Naive thymus-derived CD4-positive, alpha-beta T cell (primary cell): ENCODE measurements around the gene JADE2. TPM values are rescaled to one million over a fixed set of nuclear protein-coding genes. Genes with fewer than 3 reads are reported as not detected.

Experiments
- ATAC-seq: fragments of 150-1000 bp; cut with Tn5 transposase; 2 replicates; pipeline ENCODE4 v1.10.0; 2021; ENCODE audit warnings: mild to moderate bottlenecking, moderate library complexity
- CTCF ChIA-PET: fragments of 350-600 bp; sonication (Branson Sonifier 250); formaldehyde crosslinking; loops from one replicate; lab custom pipeline; 2021; ENCODE audit warnings: antibody characterized with exemption; lab: Charles Lee
- POLR2A ChIA-PET: fragments of 350-600 bp; sonication (Branson Sonifier 250); formaldehyde crosslinking; loops from one replicate; lab custom pipeline; 2021; ENCODE audit warnings: antibody characterized with exemption, inconsistent platforms; lab: Charles Lee
- DNase-seq, 9 donors: peaks; one replicate each; pipeline versions ENCODE4 v3.0.0 to v3.0.0-alpha.2; 2020 to 2022; ENCODE audit warnings: mixed read lengths in 1 of 9
- H3K27ac ChIP-seq: one replicate; pipeline ENCODE4 v1.7.0; 2013; ENCODE audit warnings: mild to moderate bottlenecking, low read depth, low read length, moderate library complexity
- H3K27me3 ChIP-seq, 2 donors: one replicate each; pipeline ENCODE4 v1.7.0; 2013; ENCODE audit warnings: low read length in 2 of 2, mild to moderate bottlenecking in 2 of 2, moderate library complexity in 2 of 2; ENCODE audit not compliant: control insufficient read depth in 2 of 2, insufficient read depth in 2 of 2
- H3K36me3 ChIP-seq, 3 experiments: 1 replicate in 2 of 3; 2 replicates in 1 of 3; pipeline ENCODE4 v1.7.0; 2013; ENCODE audit warnings: low read length in 3 of 3, mild to moderate bottlenecking in 3 of 3, moderate library complexity in 1 of 3; ENCODE audit not compliant: insufficient read depth in 3 of 3, control insufficient read depth in 2 of 3
- H3K4me1 ChIP-seq, 2 donors: one replicate each; pipeline ENCODE4 v1.7.0; 2013; ENCODE audit warnings: low read length in 2 of 2, mild to moderate bottlenecking in 2 of 2, moderate library complexity in 1 of 2; ENCODE audit not compliant: control insufficient read depth in 2 of 2, insufficient read depth in 2 of 2
- H3K4me3 ChIP-seq: 2 replicates; pipeline ENCODE4 v1.7.0; 2013; ENCODE audit warnings: mild to moderate bottlenecking, low read length
- H3K9me3 ChIP-seq, 3 experiments: 1 replicate in 2 of 3; 2 replicates in 1 of 3; pipeline ENCODE4 v1.7.0; 2013; ENCODE audit warnings: low read length in 3 of 3; ENCODE audit not compliant: control insufficient read depth in 2 of 3
- H3K27ac Mint-ChIP-seq, 9 donors: one replicate each; pipeline ENCODE4 v1.8.0; 2020 to 2022; ENCODE audit warnings: mixed read lengths in 9 of 9, mild to moderate bottlenecking in 8 of 9, moderate library complexity in 5 of 9, inconsistent platforms in 2 of 9
- H3K27me3 Mint-ChIP-seq, 5 donors: one replicate each; pipeline ENCODE4 v1.8.0; 2021 to 2022; ENCODE audit warnings: mixed read lengths in 5 of 5, mild to moderate bottlenecking in 1 of 5
- H3K36me3 Mint-ChIP-seq, 5 donors: one replicate each; pipeline ENCODE4 v1.8.0; 2020 to 2022; ENCODE audit warnings: mixed read lengths in 5 of 5, mild to moderate bottlenecking in 3 of 5, inconsistent platforms in 1 of 5
- H3K4me1 Mint-ChIP-seq, 7 donors: one replicate each; pipeline ENCODE4 v1.8.0; 2020 to 2022; ENCODE audit warnings: mixed read lengths in 7 of 7, mild to moderate bottlenecking in 3 of 7, inconsistent platforms in 1 of 7
- H3K4me3 Mint-ChIP-seq, 10 donors: one replicate each; pipeline ENCODE4 v1.8.0; 2020 to 2022; ENCODE audit warnings: mild to moderate bottlenecking in 10 of 10, mixed read lengths in 10 of 10, moderate library complexity in 6 of 10, inconsistent platforms in 2 of 10
- H3K9me3 Mint-ChIP-seq, 11 donors: one replicate each; pipeline ENCODE4 v1.8.0; 2020 to 2022; ENCODE audit warnings: mixed read lengths in 11 of 11, mild to moderate bottlenecking in 4 of 11, inconsistent platforms in 1 of 11, moderate library complexity in 1 of 11
- intact Hi-C, 2 donors: fragments of 100-400 bp; cut with micrococcal nuclease; formaldehyde crosslinking; loops; one replicate each; pipeline ENCODE4 v1.15.1; 2023
- polyA plus RNA-seq, 2 donors: library from polyadenylated mRNA; unstranded; fragments of 300-500 nt; fragmentation: Illumina TruSeq; gene quantifications; one replicate each; pipeline ENCODE4 v1.2.3, GENCODE V29; 2021
- total RNA-seq, 6 experiments: library from RNA in 5 of 6; stranded (reverse) in 5 of 6; gene quantifications; 1 replicate in 5 of 6; 2 replicates in 1 of 6; pipeline ENCODE4 v1.2.3 and lab custom pipeline; 2021 to 2026

Gene JADE2
- total and polyA plus RNA-seq, 7 experiments from 2014 or later: 29.8 to 271 (median 129) TPM

DNA sequence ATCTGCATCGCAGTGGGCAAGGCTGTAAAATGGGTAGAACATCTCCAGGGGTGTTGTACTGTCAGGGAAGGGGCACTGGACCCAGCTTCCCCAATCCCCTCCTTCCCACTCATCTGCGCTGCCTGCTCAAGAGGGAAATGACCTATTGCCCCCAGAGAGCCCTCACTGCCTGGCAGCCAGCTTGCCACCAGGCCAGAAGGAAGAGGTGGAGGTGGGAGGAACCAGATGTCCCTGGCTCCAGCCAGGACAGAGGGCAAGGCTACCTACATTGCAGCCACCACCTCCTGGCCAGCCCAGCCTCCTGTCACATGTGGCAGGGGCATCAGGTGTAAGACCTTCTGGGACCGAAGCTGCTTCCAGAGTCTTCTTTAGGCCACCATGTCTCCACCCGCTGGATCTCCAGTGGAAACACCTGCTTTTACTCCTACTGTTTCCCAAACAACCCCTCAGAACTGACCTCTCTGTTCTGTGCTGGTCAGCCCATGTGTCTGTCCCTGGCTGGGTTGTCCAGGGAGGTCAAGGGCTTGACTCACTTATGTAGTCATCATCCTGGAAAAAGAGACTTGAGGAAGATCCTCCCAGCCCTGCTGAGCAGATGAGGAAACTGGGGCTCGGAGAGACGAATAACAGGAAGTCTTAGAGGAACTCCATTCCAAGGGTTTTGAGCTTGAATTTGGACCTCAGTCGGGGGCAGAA is 42.3 kb downstream of the JADE2 start:
- H3K36me3 ChIP-seq: peaks cover 44 to 100% (median 50%) of the 10 kb centered on the region in 3 experiments
- peaks cover 0 to 1% (median 0%) of the 10 kb centered on the region in 11 donors for H3K9me3 Mint-ChIP-seq
- no peak overlapping the region for H3K4me3 ChIP-seq
- ATAC-seq (peak; percentile 43), DNase-seq (no peak)
- H3K9me3 ChIP-seq: no peaks in the 10 kb centered on the region
- ChIA-PET POLR2A (interaction anchor here (0.7 to 0.8 kb wide), 2 partner anchors 17 to 20 kb away, joined by 3 read pairs; no protein-coding TSS in a partner anchor), CTCF (no interaction called here)
- H3K27me3 ChIP-seq: no peaks in the 10 kb centered on the region
- no peak overlapping the region for H3K4me3 Mint-ChIP-seq
- no peak overlapping the region for H3K27ac ChIP-seq
- H3K27ac Mint-ChIP-seq: peak overlapping the region in 6 of 9 donors; percentile 23 to 77 (median 56)
- no peaks in the 10 kb centered on the region for H3K27me3 Mint-ChIP-seq
- peaks cover 2 to 50% (median 11%) of the 10 kb centered on the region in 5 donors for H3K36me3 Mint-ChIP-seq
- H3K4me1 Mint-ChIP-seq: peaks cover 12 to 29% (median 15%) of the 10 kb centered on the region in 7 donors
- intact Hi-C loops: no loop called here
- H3K4me1 ChIP-seq: peaks cover 0 to 3% of the 10 kb centered on the region in 2 donors

GRCh38 chr5:134568337-134568700 is 42.8 kb downstream of the JADE2 start:
- Histone ChIP-seq H3K36me3 (peaks cover 39 to 100% (median 50%) of the 10 kb centered on the region in 3 experiments), H3K27me3 (no peaks in the 10 kb centered on the region), H3K27ac (no peak overlapping the region), H3K4me1 (peaks cover 0 to 3% of the 10 kb centered on the region in 2 donors), H3K9me3 (no peaks in the 10 kb centered on the region), H3K4me3 (no peak overlapping the region)
- POLR2A ChIA-PET: interaction anchor here (0.7 to 0.8 kb wide), 2 partner anchors 16 to 21 kb away, joined by 3 read pairs; no protein-coding TSS in a partner anchor
- Mint-ChIP-seq H3K27ac (peak overlapping the region in 2 of 9 donors; percentile 56 to 57), H3K36me3 (peaks cover 8 to 51% (median 12%) of the 10 kb centered on the region in 5 donors), H3K9me3 (peaks cover 0 to 1% (median 0%) of the 10 kb centered on the region in 11 donors), H3K27me3 (no peaks in the 10 kb centered on the region), H3K4me3 (no peak overlapping the region), H3K4me1 (peaks cover 13 to 29% (median 15%) of the 10 kb centered on the region in 7 donors)
- intact Hi-C loops: no loop called here
- CTCF ChIA-PET: no interaction called here
- DNase-seq (no peak), ATAC-seq (no peak)

- Mint-ChIP-seq H3K4me3 (no peak overlapping the region), H3K27me3 (no peaks in the 10 kb centered on the region), H3K4me1 (peaks cover 13 to 29% (median 15%) of the 10 kb centered on the region in 7 donors), H3K27ac (peak overlapping the region in 6 of 9 donors; percentile 38 to 86 (median 78)), H3K36me3 (peaks cover 8 to 47% (median 13%) of the 10 kb centered on the region in 5 donors), H3K9me3 (peaks cover 0 to 1% (median 0%) of the 10 kb centered on the region in 11 donors)
- no peaks in the 10 kb centered on the region for H3K9me3 ChIP-seq
- ChIA-PET POLR2A (interaction anchor here (0.7 to 0.8 kb wide), 2 partner anchors 16 to 22 kb away, joined by 3 read pairs; no protein-coding TSS in a partner anchor), CTCF (interaction anchor here (0.6 kb wide), 1 partner anchor 87 kb away, joined by 3 read pairs; no protein-coding TSS in a partner anchor)
- no peak for DNase-seq
- peaks cover 37 to 100% (median 53%) of the 10 kb centered on the region in 3 experiments for H3K36me3 ChIP-seq
- no peak overlapping the region for H3K4me3 ChIP-seq
- H3K27me3 ChIP-seq: no peaks in the 10 kb centered on the region
- intact Hi-C loops: no loop called here
- H3K27ac ChIP-seq: no peak overlapping the region
- no peak for ATAC-seq
- H3K4me1 ChIP-seq: peaks cover 0 to 3% of the 10 kb centered on the region in 2 donors
Measured at GRCh38 chr5:134568761-134569695, 43.6 kb downstream of the JADE2 start.

DNA sequence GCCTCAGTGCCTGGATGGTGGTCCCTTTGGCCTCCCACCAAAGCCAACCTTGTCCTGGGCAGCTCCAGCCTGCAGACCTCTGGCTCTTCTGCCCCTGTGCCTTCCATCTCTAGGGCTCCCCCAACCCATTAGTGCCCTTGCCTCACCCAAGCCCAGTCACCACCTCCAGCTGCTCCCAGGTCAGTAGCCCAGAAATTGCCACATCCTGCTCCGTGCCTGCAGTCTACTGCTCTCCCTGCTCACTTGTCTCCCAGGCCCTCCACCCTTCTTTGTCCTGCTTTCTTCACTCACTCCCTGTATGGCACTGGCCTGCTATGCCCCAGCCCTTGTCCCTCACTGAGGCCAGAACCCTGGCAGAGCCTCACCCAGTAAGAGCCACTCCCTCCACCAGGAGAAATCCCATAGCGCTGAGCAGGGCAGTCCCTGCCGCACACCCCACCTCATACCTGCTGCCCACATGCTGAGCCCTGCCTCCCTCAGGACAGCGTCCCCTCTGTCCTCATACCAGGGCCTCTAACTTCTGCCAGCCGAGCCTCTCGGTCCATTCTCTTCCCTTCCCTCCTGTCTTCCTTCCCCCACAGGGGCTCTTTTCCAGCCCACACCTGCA is 44.4 kb downstream of the JADE2 start:
- CTCF ChIA-PET: no interaction called here

DNA sequence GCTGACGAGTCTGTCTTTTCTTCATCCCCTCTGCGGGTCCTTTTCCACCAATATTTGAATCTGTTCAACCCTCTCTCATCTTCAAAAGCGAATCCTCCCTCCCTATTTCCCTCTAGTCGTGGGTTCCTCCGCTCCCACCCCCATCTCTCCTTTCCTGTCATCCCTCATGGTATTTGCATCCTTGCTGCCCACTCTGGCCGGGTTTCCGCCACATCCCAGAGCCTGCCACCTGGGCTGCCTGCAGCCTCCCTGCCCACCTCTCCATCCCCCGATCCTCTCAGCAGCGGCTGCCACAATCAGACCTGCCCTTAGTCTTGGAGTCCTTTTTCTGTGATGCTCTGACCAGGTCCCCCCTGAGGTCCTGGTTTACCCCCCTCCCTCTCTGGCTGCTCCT is 44.9 kb downstream of the JADE2 start:
- Mint-ChIP-seq H3K36me3 (peaks cover 8 to 54% (median 18%) of the 10 kb centered on the region in 5 donors), H3K9me3 (peaks cover 0 to 1% (median 0%) of the 10 kb centered on the region in 11 donors), H3K4me1 (peaks cover 15 to 34% (median 25%) of the 10 kb centered on the region in 7 donors), H3K27me3 (no peaks in the 10 kb centered on the region), H3K27ac (peak overlapping the region in 6 of 9 donors; percentile 25 to 85 (median 63)), H3K4me3 (no peak overlapping the region)
- ChIA-PET CTCF (no interaction called here), POLR2A (no interaction called here)
- H3K36me3 ChIP-seq: peaks cover 35 to 100% (median 51%) of the 10 kb centered on the region in 3 experiments
- intact Hi-C loops: no loop called here
- H3K4me1 ChIP-seq: peaks cover 0 to 3% of the 10 kb centered on the region in 2 donors
- no peaks in the 10 kb centered on the region for H3K27me3 ChIP-seq
- DNase-seq: no peak
- no peaks in the 10 kb centered on the region for H3K9me3 ChIP-seq
- no peak for ATAC-seq
- H3K4me3 ChIP-seq: no peak overlapping the region
- peak overlapping the region; percentile 15 for H3K27ac ChIP-seq

More for the DNA sequence above, 44.4 kb downstream of the JADE2 start:
- Histone ChIP-seq H3K4me1 (peaks cover 0 to 3% of the 10 kb centered on the region in 2 donors), H3K4me3 (no peak overlapping the region), H3K36me3 (peaks cover 37 to 100% (median 52%) of the 10 kb centered on the region in 3 experiments), H3K9me3 (no peaks in the 10 kb centered on the region), H3K27me3 (no peaks in the 10 kb centered on the region), H3K27ac (peak overlapping the region; percentile 15)
- POLR2A ChIA-PET: no interaction called here
- Mint-ChIP-seq H3K9me3 (peaks cover 0 to 1% (median 0%) of the 10 kb centered on the region in 11 donors), H3K36me3 (peaks cover 8 to 49% (median 15%) of the 10 kb centered on the region in 5 donors), H3K4me1 (peaks cover 13 to 34% (median 22%) of the 10 kb centered on the region in 7 donors), H3K27me3 (no peaks in the 10 kb centered on the region), H3K4me3 (peak overlapping the region in 1 of 10 donors; percentile 7), H3K27ac (peak overlapping the region in 8 of 9 donors; percentile 25 to 85 (median 74))
- no peak for DNase-seq
- intact Hi-C loops: no loop called here
- ATAC-seq: no peak

GRCh38 chr5:134570886-134571285 is 45.4 kb downstream of the JADE2 start:
- H3K36me3 Mint-ChIP-seq: peaks cover 8 to 54% (median 19%) of the 10 kb centered on the region in 5 donors
- POLR2A ChIA-PET: no interaction called here
- Histone ChIP-seq H3K36me3 (peaks cover 35 to 100% (median 51%) of the 10 kb centered on the region in 3 experiments), H3K4me3 (no peak overlapping the region), H3K4me1 (peaks cover 0 to 3% of the 10 kb centered on the region in 2 donors), H3K27ac (no peak overlapping the region), H3K9me3 (no peaks in the 10 kb centered on the region), H3K27me3 (no peaks in the 10 kb centered on the region)
- no peaks in the 10 kb centered on the region for H3K27me3 Mint-ChIP-seq
- peaks cover 0 to 1% (median 0%) of the 10 kb centered on the region in 11 donors for H3K9me3 Mint-ChIP-seq
- DNase-seq (no peak), ATAC-seq (no peak)
- CTCF ChIA-PET: no interaction called here
- peak overlapping the region in 5 of 9 donors; percentile 42 to 77 (median 53) for H3K27ac Mint-ChIP-seq
- H3K4me1 Mint-ChIP-seq: peaks cover 15 to 34% (median 25%) of the 10 kb centered on the region in 7 donors
- intact Hi-C loops: no loop called here
- H3K4me3 Mint-ChIP-seq: peak overlapping the region in 1 of 10 donors; percentile 9
